Measurements from ENCODE around the gene ARID1B.

DNA sequence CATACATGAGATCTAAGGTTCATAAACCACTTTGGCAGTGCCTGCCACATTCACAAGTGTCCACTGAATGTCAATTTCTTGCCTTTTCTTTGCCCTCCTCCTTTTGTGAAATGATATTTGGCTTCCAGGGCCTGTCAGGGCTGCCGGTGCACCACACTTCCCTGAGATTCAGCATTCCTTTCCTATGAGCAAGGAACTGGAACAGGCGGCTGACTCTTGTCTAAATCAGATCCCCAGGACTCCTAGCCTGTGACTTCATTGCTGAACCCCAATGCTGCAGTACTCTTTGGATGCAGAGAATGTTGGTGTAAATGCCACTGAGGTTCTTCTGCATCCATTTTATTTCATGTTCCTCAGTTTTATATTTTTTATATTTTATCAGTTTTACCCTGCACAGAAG lies 172.2 kb downstream of the ARID1B start:
- TF ChIP-seq CTCF (IDR thresholded peaks at IDR 0.05): no peak
- no peak for TF ChIP-seq POLR2A (IDR thresholded peaks at IDR 0.05)
- no peak for TF ChIP-seq EP300 (IDR thresholded peaks at IDR 0.05)
- TF ChIP-seq POLR2AphosphoS5 (IDR thresholded peaks at IDR 0.05): no peak
